Osteoblast (primary cell): Measurements from ENCODE around the gene MRPL36. TPM values are rescaled to one million over a fixed set of nuclear protein-coding genes. Genes with fewer than 3 reads are reported as not detected.
A peak's percentile ranks its signal among the peaks of the same experiment; 100 is the strongest.

Experiments used
- DNase-seq: peaks from one replicate; pipeline ENCODE4 v3.0.0; 2011; ENCODE audit warnings: low spot score, mixed read lengths; ENCODE audit not compliant: insufficient read length; ENCODE audit errors: missing footprints
- H2AFZ ChIP-seq: 2 replicates; pipeline ENCODE4 v1.6.0; 2011; ENCODE audit warnings: mild to moderate bottlenecking, low read length
- H3K27ac ChIP-seq: 2 replicates; pipeline ENCODE4 v1.5.1; 2011; ENCODE audit warnings: mild to moderate bottlenecking, low read depth, low read length, moderate library complexity
- H3K27me3 ChIP-seq: 2 replicates; pipeline ENCODE4 v1.6.0; 2012; ENCODE audit warnings: mild to moderate bottlenecking, control low read depth, inconsistent platforms, low read length, moderate library complexity; ENCODE audit not compliant: insufficient read depth
- H3K36me3 ChIP-seq: 2 replicates; pipeline ENCODE4 v1.5.1; 2011; ENCODE audit warnings: mild to moderate bottlenecking, low read length, control low read depth, moderate library complexity; ENCODE audit not compliant: insufficient read depth
- H3K4me1 ChIP-seq: 2 replicates; pipeline ENCODE4 v1.5.1; 2011; ENCODE audit warnings: mild to moderate bottlenecking, low read length, control low read depth, moderate library complexity; ENCODE audit not compliant: insufficient read depth
- H3K4me2 ChIP-seq: 2 replicates; pipeline ENCODE4 v1.6.0; 2011; ENCODE audit warnings: mild to moderate bottlenecking, low read length; ENCODE audit not compliant: insufficient read depth
- H3K4me3 ChIP-seq: fragments of 200-600 bp; sonication (generic); 3 replicates; pipeline ENCODE4 v1.5.1; 2012; ENCODE audit warnings: mild to moderate bottlenecking, low read length, inconsistent platforms; ENCODE audit not compliant: insufficient read depth
- H3K79me2 ChIP-seq: 2 replicates; pipeline ENCODE4 v1.6.0; 2012; ENCODE audit warnings: mild to moderate bottlenecking, low read length, control low read depth, inconsistent platforms; ENCODE audit not compliant: insufficient read depth
- H3K9me3 ChIP-seq: 2 replicates; pipeline ENCODE4 v1.5.1; 2011; ENCODE audit warnings: low read depth, low read length, control low read depth
- H4K20me1 ChIP-seq: 2 replicates; pipeline ENCODE4 v1.6.0; 2012; ENCODE audit warnings: mild to moderate bottlenecking, low read length, control low read depth; ENCODE audit not compliant: insufficient read depth
- total RNA-seq: library from RNA; depleted of rRNA; stranded (reverse); fragments of >200 nt; gene quantifications from 2 replicates; pipeline ENCODE4 v1.2.3, GENCODE V29; 2012
- TF ChIP-seq, protein P1 (sequence below): IDR thresholded peaks from 2 replicates; pipeline ENCODE4 v1.5.1; 2011; ENCODE audit warnings: mild to moderate bottlenecking, low read depth, low read length, moderate library complexity; ENCODE audit errors: extremely low read depth

Gene MRPL36
- total RNA-seq, 1 donor, result 35.1 TPM

GRCh38 chr5:1779021-1779680, 20.5 kb downstream of the MRPL36 start:
- no peak for DNase-seq
- no peaks in the 10 kb centered on the region for H4K20me1 ChIP-seq
- H3K36me3 ChIP-seq, result no peaks in the 10 kb centered on the region
- no peaks in the 10 kb centered on the region for H3K4me1 ChIP-seq
- H3K27ac ChIP-seq, result no peak overlapping the region
- H3K9me3 ChIP-seq, result no peaks in the 10 kb centered on the region
- H3K4me2 ChIP-seq, result no peak overlapping the region
- no peak overlapping the region for H2AFZ ChIP-seq
- H3K79me2 ChIP-seq, result no peaks in the 10 kb centered on the region
- TF ChIP-seq, protein P1, sequence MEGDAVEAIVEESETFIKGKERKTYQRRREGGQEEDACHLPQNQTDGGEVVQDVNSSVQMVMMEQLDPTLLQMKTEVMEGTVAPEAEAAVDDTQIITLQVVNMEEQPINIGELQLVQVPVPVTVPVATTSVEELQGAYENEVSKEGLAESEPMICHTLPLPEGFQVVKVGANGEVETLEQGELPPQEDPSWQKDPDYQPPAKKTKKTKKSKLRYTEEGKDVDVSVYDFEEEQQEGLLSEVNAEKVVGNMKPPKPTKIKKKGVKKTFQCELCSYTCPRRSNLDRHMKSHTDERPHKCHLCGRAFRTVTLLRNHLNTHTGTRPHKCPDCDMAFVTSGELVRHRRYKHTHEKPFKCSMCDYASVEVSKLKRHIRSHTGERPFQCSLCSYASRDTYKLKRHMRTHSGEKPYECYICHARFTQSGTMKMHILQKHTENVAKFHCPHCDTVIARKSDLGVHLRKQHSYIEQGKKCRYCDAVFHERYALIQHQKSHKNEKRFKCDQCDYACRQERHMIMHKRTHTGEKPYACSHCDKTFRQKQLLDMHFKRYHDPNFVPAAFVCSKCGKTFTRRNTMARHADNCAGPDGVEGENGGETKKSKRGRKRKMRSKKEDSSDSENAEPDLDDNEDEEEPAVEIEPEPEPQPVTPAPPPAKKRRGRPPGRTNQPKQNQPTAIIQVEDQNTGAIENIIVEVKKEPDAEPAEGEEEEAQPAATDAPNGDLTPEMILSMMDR, result no peak
- no peak overlapping the region for H3K4me3 ChIP-seq
- peaks cover 7% of the 10 kb centered on the region for H3K27me3 ChIP-seq

- Histone ChIP-seq H4K20me1 (no peaks in the 10 kb centered on the region), H3K9me3 (no peaks in the 10 kb centered on the region), H3K27me3 (peaks cover 7% of the 10 kb centered on the region), H3K27ac (no peak overlapping the region), H2AFZ (no peak overlapping the region), H3K4me3 (no peak overlapping the region), H3K79me2 (no peaks in the 10 kb centered on the region), H3K36me3 (no peaks in the 10 kb centered on the region), H3K4me2 (no peak overlapping the region), H3K4me1 (no peaks in the 10 kb centered on the region)
- TF ChIP-seq, protein P1, result no peak
- peak; percentile 78 for DNase-seq
These were observed 21.3 kb downstream of the MRPL36 start for GRCh38 chr5:1778138-1779020.

GRCh38 chr5:1777281-1778137, 22.1 kb downstream of the MRPL36 start:
- Histone ChIP-seq H3K36me3 (no peaks in the 10 kb centered on the region), H3K4me1 (no peaks in the 10 kb centered on the region), H3K9me3 (no peaks in the 10 kb centered on the region), H3K79me2 (no peaks in the 10 kb centered on the region), H2AFZ (no peak overlapping the region), H3K4me2 (no peak overlapping the region), H3K4me3 (no peak overlapping the region), H3K27me3 (peaks cover 7% of the 10 kb centered on the region), H3K27ac (no peak overlapping the region), H4K20me1 (no peaks in the 10 kb centered on the region)
- peak; percentile 18 for DNase-seq
- TF ChIP-seq, protein P1, result no peak
